HG02870 (cell line): ENCODE results near the gene MTTP.

Experiments used
- ATAC-seq: cut with Tn5 transposase; IDR thresholded peaks from one replicate; pipeline ENCODE4 v1.9.1; 2021; ENCODE audit warnings: mild to moderate bottlenecking, moderate library complexity; ENCODE audit not compliant: unreplicated experiment

Gene MTTP

GRCh38 chr4:99591757-99592156 lies 17.1 kb downstream of the MTTP start:
- ATAC-seq = no peak

- ATAC-seq = no peak
Measured at GRCh38 chr4:99593781-99594641, 19.4 kb downstream of the MTTP start.

DNA sequence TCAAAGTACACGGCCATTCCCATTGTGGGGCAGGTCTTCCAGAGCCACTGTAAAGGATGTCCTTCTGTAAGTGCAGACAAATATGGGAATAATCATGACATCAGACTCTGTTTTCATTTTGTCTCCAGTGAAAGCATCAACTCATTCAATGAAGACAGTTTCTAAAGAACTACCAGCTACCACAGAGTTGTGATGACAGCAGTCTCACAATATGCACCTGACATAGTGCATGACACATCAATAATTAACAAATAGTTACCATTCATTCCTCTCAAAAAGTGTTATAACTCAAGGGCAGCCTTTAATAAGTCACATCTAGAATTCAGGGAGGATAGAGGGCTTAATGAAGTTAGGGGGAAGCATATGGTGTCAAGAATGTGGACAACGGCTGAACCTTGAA lies 20.2 kb downstream of the MTTP start:
- ATAC-seq = no peak

DNA sequence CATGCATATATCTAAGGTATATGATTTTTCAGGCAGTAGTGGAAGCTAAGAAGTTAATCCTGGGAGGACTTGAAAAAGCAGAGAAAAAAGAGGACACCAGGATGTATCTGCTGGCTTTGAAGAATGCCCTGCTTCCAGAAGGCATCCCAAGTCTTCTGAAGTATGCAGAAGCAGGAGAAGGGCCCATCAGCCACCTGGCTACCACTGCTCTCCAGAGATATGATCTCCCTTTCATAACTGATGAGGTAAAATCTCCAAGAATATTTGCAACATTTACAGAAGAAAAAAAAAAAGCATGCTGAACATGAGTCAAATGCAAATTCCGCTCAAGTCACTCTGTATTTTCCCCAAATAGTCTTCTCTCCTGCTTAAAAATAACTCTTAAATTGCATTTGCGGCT lies 32.1 kb downstream of the MTTP start:
- ATAC-seq = no peak

DNA sequence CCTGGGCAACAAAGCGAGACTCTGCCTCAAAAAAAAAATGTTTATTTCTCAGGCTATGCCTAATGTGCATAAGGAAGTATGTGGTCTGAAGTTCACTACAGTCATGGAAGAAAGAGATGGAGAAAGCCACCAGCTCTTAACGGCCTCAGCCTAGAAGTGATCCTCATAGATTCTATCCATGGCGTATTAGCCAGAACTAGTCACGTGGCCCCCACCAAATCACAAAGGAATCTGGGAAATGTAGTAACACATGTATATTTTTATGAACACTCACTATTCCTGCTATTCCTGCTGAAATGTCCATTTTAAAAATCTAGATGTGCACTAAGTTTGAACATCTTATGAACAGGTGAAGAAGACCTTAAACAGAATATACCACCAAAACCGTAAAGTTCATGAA lies 33.8 kb downstream of the MTTP start:
- ATAC-seq = no peak

GRCh38 chr4:99610605-99611175 lies 36.1 kb downstream of the MTTP start:
- no peak for ATAC-seq

DNA sequence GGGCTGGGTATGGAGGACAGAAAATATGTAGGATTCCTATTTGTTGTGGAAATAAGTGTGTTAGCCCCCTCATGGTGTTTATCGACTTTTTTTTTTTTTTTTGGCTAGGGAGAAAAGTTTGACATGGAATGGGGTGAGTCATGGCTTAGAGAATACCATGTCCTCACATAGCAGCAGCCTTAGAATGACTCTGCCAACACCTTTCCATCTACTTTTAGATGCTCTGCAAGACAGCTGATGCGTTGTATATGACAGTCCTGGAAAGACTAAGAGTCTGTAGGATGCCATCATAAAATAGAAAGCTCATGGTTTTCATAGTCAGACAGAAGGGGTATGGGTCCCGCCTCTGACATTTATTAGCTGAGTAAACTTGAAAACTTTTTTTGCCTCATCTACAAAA lies 37.7 kb downstream of the MTTP start:
- no peak for ATAC-seq

DNA sequence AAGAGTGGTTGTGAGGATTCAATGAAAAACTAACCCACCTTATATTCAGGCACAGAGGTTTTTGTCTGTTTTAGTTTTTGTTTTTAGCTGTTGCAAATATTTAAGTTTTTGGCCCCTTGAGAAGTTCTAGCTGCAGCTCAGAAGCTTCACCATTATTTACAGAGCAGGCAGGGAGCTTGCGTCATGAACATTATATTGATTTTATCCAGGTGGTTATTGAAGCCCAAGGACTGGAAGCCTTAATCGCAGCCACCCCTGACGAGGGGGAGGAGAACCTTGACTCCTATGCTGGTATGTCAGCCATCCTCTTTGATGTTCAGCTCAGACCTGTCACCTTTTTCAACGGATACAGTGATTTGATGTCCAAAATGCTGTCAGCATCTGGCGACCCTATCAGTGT lies 38.1 kb downstream of the MTTP start:
- no peak for ATAC-seq

- ATAC-seq = no peak
Measured at GRCh38 chr4:99614491-99614890, 39.9 kb downstream of the MTTP start.

GRCh38 chr4:99615170-99615820 lies 40.7 kb downstream of the MTTP start:
- ATAC-seq = no peak

GRCh38 chr4:99617374-99617773 lies 42.8 kb downstream of the MTTP start:
- ATAC-seq = no peak

DNA sequence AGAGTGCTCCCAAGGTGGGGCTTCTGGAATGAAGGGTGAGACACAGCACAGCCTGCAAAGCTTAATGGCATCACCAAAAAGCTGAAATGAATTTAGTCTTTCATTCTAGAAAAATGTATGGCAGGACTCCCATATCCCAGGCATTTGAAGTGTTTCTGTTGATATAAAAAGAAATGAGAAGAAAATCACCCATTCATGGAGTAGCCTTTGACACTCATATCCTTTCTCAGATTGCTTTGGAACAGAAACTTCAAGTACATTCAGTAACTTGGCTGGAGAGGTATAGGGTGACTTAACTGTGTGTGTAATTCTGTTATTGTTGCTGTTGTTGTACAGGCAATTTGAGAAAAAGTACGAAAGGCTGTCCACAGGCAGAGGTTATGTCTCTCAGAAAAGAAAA lies 47.7 kb downstream of the MTTP start:
- no peak for ATAC-seq

DNA sequence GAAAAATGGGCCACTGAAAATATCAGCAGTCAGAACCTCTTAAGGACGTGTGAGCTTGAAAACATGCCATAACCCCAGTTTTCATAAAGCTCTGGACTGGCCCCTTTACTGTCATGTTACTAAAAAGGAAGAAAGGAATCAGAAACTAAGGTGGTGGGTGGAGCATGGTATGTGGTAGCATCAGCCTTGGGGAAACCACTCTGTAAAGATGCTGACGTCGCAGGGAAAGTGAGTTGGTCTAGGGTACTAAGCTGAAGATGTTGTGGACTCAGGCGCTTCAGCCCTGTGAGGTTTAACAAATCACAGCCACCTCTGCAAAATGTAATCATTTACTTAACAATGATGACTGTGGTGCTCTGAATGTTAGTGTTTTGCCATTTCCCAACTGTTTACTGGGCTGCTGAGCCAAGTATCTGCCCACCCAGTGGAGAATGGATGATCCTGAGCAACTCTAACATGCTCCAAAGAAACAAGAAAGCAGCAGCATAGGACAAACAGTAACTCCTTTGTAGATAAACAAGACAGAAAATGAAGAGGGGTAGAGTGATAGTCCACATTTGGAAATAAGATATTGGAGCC lies 49.6 kb downstream of the MTTP start:
- no peak for ATAC-seq

DNA sequence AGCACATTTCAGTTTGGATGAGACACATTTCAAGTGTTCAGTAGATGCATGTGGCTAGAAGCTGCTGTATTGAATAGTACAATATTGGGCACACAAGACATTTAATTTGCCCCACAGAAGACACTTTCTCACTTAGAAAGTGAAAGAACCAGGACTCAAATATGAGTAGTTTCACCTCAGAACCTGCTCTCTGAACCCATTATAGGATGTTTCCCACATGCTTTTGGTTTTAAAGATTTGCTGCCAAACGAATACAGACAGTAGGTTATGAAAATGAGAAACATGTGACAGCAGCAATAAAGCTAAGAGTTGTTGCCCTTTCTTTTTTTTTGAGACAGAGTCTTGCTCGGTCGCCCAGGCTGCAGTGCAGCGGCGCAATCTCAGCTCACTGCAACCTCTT lies 50.7 kb downstream of the MTTP start:
- no peak for ATAC-seq

DNA sequence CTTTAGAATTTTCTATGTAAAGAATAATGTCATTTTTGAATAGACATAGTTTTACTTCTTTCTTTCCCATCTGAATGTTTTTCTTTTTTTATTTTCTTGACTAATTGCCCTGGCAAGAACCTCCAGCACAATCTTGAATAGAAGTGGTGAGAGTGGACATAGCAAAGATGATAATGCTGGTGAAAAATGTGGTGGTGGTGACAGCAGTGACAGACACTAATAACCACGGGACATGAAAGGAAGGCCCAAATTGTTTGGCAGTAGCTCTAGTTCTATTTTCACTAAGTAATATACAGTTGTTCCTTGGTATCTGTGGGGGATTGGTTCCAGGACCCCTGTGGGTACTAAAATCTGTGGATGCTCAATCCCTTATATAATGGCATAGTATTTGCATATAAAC lies 53.4 kb downstream of the MTTP start:
- no peak for ATAC-seq

DNA sequence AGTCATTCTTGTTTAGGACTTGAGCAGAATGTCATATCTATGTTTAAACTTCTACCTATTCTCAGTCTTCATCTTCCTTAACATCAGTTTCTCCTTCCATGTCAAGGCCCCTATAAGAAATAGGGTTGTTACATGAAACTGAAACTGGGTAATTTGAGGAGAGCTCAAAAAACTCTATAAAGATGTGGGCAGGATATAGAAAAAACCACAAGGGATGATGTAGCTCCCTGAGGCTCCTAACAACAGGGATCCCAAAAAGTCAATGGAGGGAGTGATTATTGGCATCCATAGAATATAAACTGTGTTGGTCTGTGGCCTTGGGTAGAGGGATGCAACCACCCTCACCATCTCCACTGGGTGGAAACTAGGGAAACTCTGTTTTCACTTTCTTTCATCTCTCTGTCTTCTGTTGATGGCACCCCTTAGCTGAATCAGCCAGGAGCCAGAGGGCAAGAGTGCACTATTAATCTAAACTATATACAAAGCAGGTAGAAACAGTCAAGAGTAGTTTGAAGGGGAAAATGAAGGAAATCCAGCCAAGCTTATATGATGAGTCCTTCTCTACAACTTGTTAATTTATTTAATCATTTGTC lies 55.4 kb downstream of the MTTP start:
- ATAC-seq = no peak

DNA sequence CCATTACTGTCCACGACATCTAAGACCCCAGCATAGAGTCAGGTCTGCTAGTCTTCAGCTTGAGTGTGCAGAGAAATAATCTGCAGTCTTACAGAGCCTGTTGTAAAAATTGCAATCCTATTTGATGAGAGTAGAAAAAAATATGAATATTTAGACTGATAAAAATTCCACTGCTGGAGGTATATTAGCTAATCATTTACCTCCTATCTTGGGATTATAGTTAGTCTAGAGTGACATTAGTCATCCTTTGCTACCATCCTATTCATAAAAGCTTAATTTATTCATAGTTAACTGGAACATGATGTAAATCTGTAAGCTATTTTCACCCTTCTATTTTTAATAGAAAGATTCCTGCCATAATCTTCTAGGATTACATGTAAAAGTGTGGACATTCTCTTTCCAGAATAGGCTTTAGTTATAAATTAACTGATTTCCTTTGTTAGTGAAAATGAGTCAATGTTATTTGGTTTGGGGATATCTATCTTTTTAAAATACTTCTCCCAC lies 56.3 kb downstream of the MTTP start:
- ATAC-seq = no peak

GRCh38 chr4:99633772-99634171 lies 59.1 kb downstream of the MTTP start:
- ATAC-seq = no peak

GRCh38 chr4:99634742-99635360 lies 60.2 kb downstream of the MTTP start:
- ATAC-seq = no peak

- no peak for ATAC-seq
Measured at GRCh38 chr4:99635601-99636000, 61.0 kb downstream of the MTTP start.

DNA sequence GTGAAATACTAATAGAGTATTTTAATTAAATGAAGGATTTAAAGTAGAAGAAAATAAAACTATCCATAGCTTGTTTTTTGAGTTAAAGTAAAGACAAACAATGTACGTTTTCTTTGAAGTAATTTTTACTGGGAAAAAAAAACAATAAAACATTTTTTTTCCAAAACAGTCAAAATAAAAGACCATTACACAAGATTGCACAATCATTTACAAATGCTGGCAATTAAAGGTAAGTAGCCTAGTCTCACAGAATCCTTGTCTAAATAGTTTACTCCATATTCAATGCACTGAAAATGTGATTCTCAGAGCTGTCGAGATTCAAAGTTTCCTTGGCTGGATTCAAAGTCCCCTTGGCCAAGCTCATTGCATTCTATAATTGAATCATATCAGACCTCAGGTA lies 61.8 kb downstream of the MTTP start:
- no peak for ATAC-seq
